Amniotic epithelial cell (primary cell): ENCODE results near the gene RAD18.

Experiments used
- DNase-seq: peaks from one replicate; pipeline ENCODE4 v3.0.0-alpha.2; 2010; ENCODE audit warnings: low read depth

Gene RAD18

GRCh38 chr3:8895829-8896228 is 67.4 kb downstream of the RAD18 start:
- DNase-seq = no peak

GRCh38 chr3:8893001-8893400 is 70.3 kb downstream of the RAD18 start:
- no peak for DNase-seq

- DNase-seq = no peak
Measured at GRCh38 chr3:8891774-8892173, 71.5 kb downstream of the RAD18 start.

GRCh38 chr3:8891303-8891702 is 72.0 kb downstream of the RAD18 start:
- DNase-seq = no peak

GRCh38 chr3:8888301-8888915 is 74.9 kb downstream of the RAD18 start:
- DNase-seq = peak; percentile 92

GRCh38 chr3:8887435-8888300 is 75.6 kb downstream of the RAD18 start:
- no peak for DNase-seq

GRCh38 chr3:8886546-8886945 is 76.7 kb downstream of the RAD18 start:
- peak; percentile 63 for DNase-seq

GRCh38 chr3:8885536-8886316 is 77.5 kb downstream of the RAD18 start:
- peak; percentile 33 for DNase-seq

GRCh38 chr3:8884630-8885290 is 78.5 kb downstream of the RAD18 start:
- peak; percentile 47 for DNase-seq

GRCh38 chr3:8882642-8883041 is 80.6 kb downstream of the RAD18 start:
- DNase-seq = no peak

GRCh38 chr3:8882171-8882593 is 81.1 kb downstream of the RAD18 start:
- DNase-seq = peak; percentile 41

- DNase-seq = no peak
Measured at GRCh38 chr3:8879347-8879944, 83.8 kb downstream of the RAD18 start.

GRCh38 chr3:8875836-8876235 is 87.4 kb downstream of the RAD18 start:
- no peak for DNase-seq

GRCh38 chr3:8873740-8874139 is 89.5 kb downstream of the RAD18 start:
- DNase-seq = no peak

GRCh38 chr3:8872261-8872660 is 91.0 kb downstream of the RAD18 start:
- no peak for DNase-seq

GRCh38 chr3:8871306-8871705 is 92.0 kb downstream of the RAD18 start:
- no peak for DNase-seq

- DNase-seq = no peak
Measured at GRCh38 chr3:8870134-8870533, 93.1 kb downstream of the RAD18 start.

GRCh38 chr3:8869613-8870012 is 93.7 kb downstream of the RAD18 start:
- peak; percentile 92 for DNase-seq

GRCh38 chr3:8868996-8869395 is 94.3 kb downstream of the RAD18 start:
- no peak for DNase-seq

- DNase-seq = no peak
Measured at GRCh38 chr3:8867646-8868045, 95.6 kb downstream of the RAD18 start.

- DNase-seq = no peak
Measured at GRCh38 chr3:8865697-8866096, 97.6 kb downstream of the RAD18 start.
